HG03045 (cell line): ENCODE results near the gene SDK1.

Source experiments
- ATAC-seq: cut with Tn5 transposase; IDR thresholded peaks from one replicate; pipeline ENCODE4 v1.9.1; 2021; ENCODE audit warnings: mild to moderate bottlenecking, moderate library complexity; ENCODE audit not compliant: unreplicated experiment

Gene SDK1

GRCh38 chr7:3327655-3328054 lies 26.6 kb downstream of the SDK1 start:
- ATAC-seq: no peak

GRCh38 chr7:3332308-3332707 lies 31.3 kb downstream of the SDK1 start:
- no peak for ATAC-seq

GRCh38 chr7:3333861-3334260 lies 32.8 kb downstream of the SDK1 start:
- no peak for ATAC-seq

- ATAC-seq: no peak
Measured at GRCh38 chr7:3336042-3336665, 35.1 kb downstream of the SDK1 start.

GRCh38 chr7:3338161-3338560 lies 37.1 kb downstream of the SDK1 start:
- no peak for ATAC-seq

GRCh38 chr7:3345699-3346481 lies 44.8 kb downstream of the SDK1 start:
- no peak for ATAC-seq

- no peak for ATAC-seq
Measured at GRCh38 chr7:3349126-3349525, 48.1 kb downstream of the SDK1 start.

- ATAC-seq: no peak
Measured at GRCh38 chr7:3356173-3356572, 55.1 kb downstream of the SDK1 start.

GRCh38 chr7:3358991-3359390 lies 57.9 kb downstream of the SDK1 start:
- ATAC-seq: no peak

- ATAC-seq: no peak
Measured at GRCh38 chr7:3367261-3367660, 66.2 kb downstream of the SDK1 start.

- ATAC-seq: no peak
Measured at GRCh38 chr7:3370068-3370830, 69.2 kb downstream of the SDK1 start.

GRCh38 chr7:3370921-3371320 lies 69.9 kb downstream of the SDK1 start:
- ATAC-seq: no peak

- no peak for ATAC-seq
Measured at GRCh38 chr7:3371601-3372000, 70.5 kb downstream of the SDK1 start.

- ATAC-seq: no peak
Measured at GRCh38 chr7:3374239-3374638, 73.2 kb downstream of the SDK1 start.

- no peak for ATAC-seq
Measured at GRCh38 chr7:3378390-3379150, 77.5 kb downstream of the SDK1 start.

- ATAC-seq: no peak
Measured at GRCh38 chr7:3380034-3380433, 79.0 kb downstream of the SDK1 start.

GRCh38 chr7:3380886-3381685 lies 80.0 kb downstream of the SDK1 start:
- ATAC-seq: no peak

- ATAC-seq: no peak
Measured at GRCh38 chr7:3386423-3387190, 85.6 kb downstream of the SDK1 start.

GRCh38 chr7:3393862-3394261 lies 92.8 kb downstream of the SDK1 start:
- ATAC-seq: no peak

- no peak for ATAC-seq
Measured at GRCh38 chr7:3397324-3397723, 96.3 kb downstream of the SDK1 start.
